ENCODE data around the gene DAZL.

The DAZL gene

DNA sequence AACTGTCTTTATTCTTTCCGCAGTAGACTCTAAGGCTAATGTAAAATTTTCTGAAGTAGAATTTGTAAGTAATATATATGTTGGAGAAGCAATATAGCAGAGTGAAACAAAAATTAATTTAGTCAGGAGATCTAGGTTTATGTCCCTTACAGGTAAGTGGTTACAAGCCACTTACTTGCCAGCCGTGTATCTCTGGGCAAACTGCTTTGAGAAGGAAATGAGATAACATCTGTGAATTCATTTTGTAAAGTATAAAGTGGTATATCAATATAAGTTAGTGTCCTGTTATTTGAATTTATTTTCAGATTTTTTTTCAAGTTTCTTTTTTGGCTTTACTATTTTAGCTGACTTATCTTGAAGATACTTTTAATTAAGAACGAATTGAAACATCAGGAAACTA, 5.5 kb downstream of the DAZL start:
- Histone ChIP-seq H3K79me2 (ENCODE audit: low read length) (no peaks in the 10 kb centered on the region), H2AFZ (ENCODE audit: low read length) (no peak overlapping the region), H3K9ac (ENCODE audit: low read length) (no peak overlapping the region), H3K27me3 (replicated peaks; ENCODE audit: insufficient read depth, low read length) (no peaks in the 10 kb centered on the region), H3K9me2 (replicated peaks; ENCODE audit: insufficient read depth, low read length) (no peaks in the 10 kb centered on the region), H3K4me1 (ENCODE audit: low read length) (0 out of 2 replicates have a peak, but pooled peaks cover 5% of the 10 kb centered on the region), H3F3A (ENCODE audit: insufficient read depth, low read length) (no peaks in the 10 kb centered on the region), H3K27ac (ENCODE audit: low read length) (no peak overlapping the region), H3K4me2 (ENCODE audit: low read depth, low read length) (no peak overlapping the region), H4K20me1 (ENCODE audit: insufficient read depth, low read length) (no peaks in the 10 kb centered on the region), H3K9me3 (replicated peaks; ENCODE audit: insufficient read depth, low read length) (no peaks in the 10 kb centered on the region), H3K4me3 (ENCODE audit: low read length) (no peak overlapping the region), H3K36me3 (replicated peaks; ENCODE audit: insufficient read depth, low read length) (no peaks in the 10 kb centered on the region)
- TF ChIP-seq, protein P1, sequence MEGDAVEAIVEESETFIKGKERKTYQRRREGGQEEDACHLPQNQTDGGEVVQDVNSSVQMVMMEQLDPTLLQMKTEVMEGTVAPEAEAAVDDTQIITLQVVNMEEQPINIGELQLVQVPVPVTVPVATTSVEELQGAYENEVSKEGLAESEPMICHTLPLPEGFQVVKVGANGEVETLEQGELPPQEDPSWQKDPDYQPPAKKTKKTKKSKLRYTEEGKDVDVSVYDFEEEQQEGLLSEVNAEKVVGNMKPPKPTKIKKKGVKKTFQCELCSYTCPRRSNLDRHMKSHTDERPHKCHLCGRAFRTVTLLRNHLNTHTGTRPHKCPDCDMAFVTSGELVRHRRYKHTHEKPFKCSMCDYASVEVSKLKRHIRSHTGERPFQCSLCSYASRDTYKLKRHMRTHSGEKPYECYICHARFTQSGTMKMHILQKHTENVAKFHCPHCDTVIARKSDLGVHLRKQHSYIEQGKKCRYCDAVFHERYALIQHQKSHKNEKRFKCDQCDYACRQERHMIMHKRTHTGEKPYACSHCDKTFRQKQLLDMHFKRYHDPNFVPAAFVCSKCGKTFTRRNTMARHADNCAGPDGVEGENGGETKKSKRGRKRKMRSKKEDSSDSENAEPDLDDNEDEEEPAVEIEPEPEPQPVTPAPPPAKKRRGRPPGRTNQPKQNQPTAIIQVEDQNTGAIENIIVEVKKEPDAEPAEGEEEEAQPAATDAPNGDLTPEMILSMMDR (IDR thresholded peaks at IDR 0.05; ENCODE audit: low read length): no peak
- no peak for DNase-seq

DNA sequence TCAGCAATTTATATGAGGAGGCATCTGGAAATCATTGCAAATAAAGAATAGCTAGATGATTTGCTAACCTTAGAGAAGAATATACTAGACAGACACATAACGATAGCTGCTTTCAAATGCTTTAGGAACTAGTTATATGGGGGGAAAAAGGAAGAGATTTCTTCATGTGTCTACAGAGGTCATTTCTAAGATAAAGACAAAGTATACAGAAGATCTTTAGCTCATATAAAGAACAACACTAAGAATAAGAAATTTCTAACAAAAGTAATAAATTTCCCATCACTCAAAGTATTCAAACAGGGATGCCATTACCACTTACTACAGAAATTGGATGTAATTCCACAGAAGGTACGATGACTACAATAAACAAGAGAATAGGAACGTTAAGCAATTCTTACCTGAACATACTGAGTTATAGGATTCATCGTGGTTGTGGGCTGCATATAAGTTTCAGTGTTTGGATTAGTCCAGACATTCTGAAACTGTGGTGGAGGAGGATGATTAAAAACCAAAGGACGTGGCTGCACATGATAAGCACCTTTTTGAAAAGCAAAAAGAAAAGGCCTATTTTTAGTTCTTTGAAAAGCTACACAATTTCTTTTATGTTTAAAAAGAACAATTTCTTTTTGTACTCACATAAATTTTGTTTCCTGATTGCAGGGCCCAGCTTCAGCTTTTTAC, 8.7 kb downstream of the DAZL start:
- Histone ChIP-seq H3K36me3 (replicated peaks; ENCODE audit: insufficient read depth, low read length) (no peaks in the 10 kb centered on the region), H4K20me1 (ENCODE audit: insufficient read depth, low read length) (no peaks in the 10 kb centered on the region), H3F3A (ENCODE audit: insufficient read depth, low read length) (no peaks in the 10 kb centered on the region), H3K27me3 (replicated peaks; ENCODE audit: insufficient read depth, low read length) (no peaks in the 10 kb centered on the region), H3K27ac (ENCODE audit: low read length) (no peak overlapping the region), H3K4me1 (ENCODE audit: low read length) (0 out of 2 replicates have a peak, but pooled peaks cover 5% of the 10 kb centered on the region), H2AFZ (ENCODE audit: low read length) (no peak overlapping the region), H3K9me3 (replicated peaks; ENCODE audit: insufficient read depth, low read length) (no peaks in the 10 kb centered on the region), H3K9me2 (replicated peaks; ENCODE audit: insufficient read depth, low read length) (no peaks in the 10 kb centered on the region), H3K9ac (ENCODE audit: low read length) (no peak overlapping the region), H3K4me2 (ENCODE audit: low read depth, low read length) (no peak overlapping the region), H3K4me3 (ENCODE audit: low read length) (no peak overlapping the region), H3K79me2 (ENCODE audit: low read length) (no peaks in the 10 kb centered on the region)
- TF ChIP-seq EZH2 (optimal IDR thresholded peaks at IDR 0.05; ENCODE audit: low read depth, low read length) (no peak), EZH2phosphoT487 (IDR thresholded peaks at IDR 0.05; ENCODE audit: low read length) (no peak)
- TF ChIP-seq, protein P1 (IDR thresholded peaks at IDR 0.05; ENCODE audit: low read length): no peak
- DNase-seq: peak; percentile 21

DNA sequence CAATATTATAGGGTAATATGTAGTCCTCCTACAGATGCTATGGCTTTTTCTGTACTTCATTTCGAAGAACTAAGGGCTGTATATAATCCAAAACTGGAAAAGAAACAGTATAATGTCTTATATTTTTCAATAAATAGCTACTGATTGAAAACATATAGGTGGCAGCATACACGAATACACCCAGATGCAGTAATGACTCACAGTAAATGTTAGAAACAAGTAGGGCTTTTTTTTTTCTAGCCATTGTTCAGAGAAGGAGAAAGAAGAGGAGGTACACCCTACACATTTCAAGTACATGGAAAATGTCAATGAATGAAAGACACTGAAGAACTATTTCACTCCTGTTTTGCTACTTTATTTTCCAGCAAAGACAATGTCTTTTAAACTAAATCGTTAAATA, 9.4 kb downstream of the DAZL start:
- Histone ChIP-seq H3K9me2 (replicated peaks; ENCODE audit: insufficient read depth, low read length) (no peaks in the 10 kb centered on the region), H3K9ac (ENCODE audit: low read length) (no peak overlapping the region), H3K27ac (ENCODE audit: low read length) (no peak overlapping the region), H3K27me3 (replicated peaks; ENCODE audit: insufficient read depth, low read length) (no peaks in the 10 kb centered on the region), H4K20me1 (ENCODE audit: insufficient read depth, low read length) (no peaks in the 10 kb centered on the region), H3K4me3 (ENCODE audit: low read length) (no peak overlapping the region), H3K79me2 (ENCODE audit: low read length) (no peaks in the 10 kb centered on the region), H3K9me3 (replicated peaks; ENCODE audit: insufficient read depth, low read length) (no peaks in the 10 kb centered on the region), H2AFZ (ENCODE audit: low read length) (no peak overlapping the region), H3F3A (ENCODE audit: insufficient read depth, low read length) (no peaks in the 10 kb centered on the region), H3K36me3 (replicated peaks; ENCODE audit: insufficient read depth, low read length) (no peaks in the 10 kb centered on the region), H3K4me2 (ENCODE audit: low read depth, low read length) (no peak overlapping the region), H3K4me1 (ENCODE audit: low read length) (0 out of 2 replicates have a peak, but pooled peaks cover 5% of the 10 kb centered on the region)
- TF ChIP-seq EZH2phosphoT487 (IDR thresholded peaks at IDR 0.05; ENCODE audit: low read length) (no peak), EZH2 (optimal IDR thresholded peaks at IDR 0.05; ENCODE audit: low read depth, low read length) (no peak)
- TF ChIP-seq, protein P1 (IDR thresholded peaks at IDR 0.05; ENCODE audit: low read length): no peak
- DNase-seq: no peak
